OCI-LY7 (cell line): ENCODE measurements around the gene NOX4.
"Not testable (repeated sequence)": the region's sequence is repeated elsewhere in the genome, so short reads cannot be mapped to it uniquely, and the experiment has no call there.

Source experiments
- CTCF ChIP-seq: fragments of 200-600 bp; sonication (generic); conservative IDR thresholded peaks from 2 replicates; pipeline ENCODE4 v1.5.1; 2014; ENCODE audit warnings: mild to moderate bottlenecking, antibody characterized with exemption, low read length, moderate library complexity, mixed read lengths
- EZH2phosphoT487 ChIP-seq: fragments of 200-600 bp; sonication (generic); IDR thresholded peaks from 2 replicates; pipeline ENCODE4 v1.6.1; 2018; ENCODE audit warnings: low read depth, borderline replicate concordance, mild to moderate bottlenecking, mixed run types, antibody characterized with exemption, low read length, moderate library complexity, mixed read lengths

DNA sequence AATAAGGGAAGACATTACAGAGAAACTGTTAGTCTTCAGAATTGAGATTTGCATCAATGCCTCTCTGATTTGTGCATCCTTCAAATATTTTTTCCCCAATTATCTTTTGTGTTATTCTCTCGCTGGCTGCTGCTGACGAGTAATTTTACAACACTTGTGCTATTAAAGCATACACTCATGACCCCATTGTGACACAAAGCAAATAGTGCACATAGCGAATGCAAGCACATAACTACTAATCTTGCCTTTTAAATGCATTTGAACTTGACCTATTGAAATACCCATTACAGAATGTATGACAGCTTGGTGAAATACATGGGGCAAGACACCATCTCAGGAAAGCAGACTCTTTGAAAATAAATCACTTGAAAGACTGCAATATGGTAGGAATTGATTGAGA, 180.6 kb downstream of the NOX4 start:
- TF ChIP-seq CTCF, EZH2phosphoT487: not testable (repeated sequence)
